A673 (cell line): ENCODE results near the gene GON4L.

Source experiments
- CTCF ChIP-seq: fragments of 300-800, 200-600 bp; sonication (generic); conservative IDR thresholded peaks from 2 replicates; pipeline ENCODE4 v1.5.1; 2017; ENCODE audit warnings: low read depth, mild to moderate bottlenecking, antibody characterized with exemption, low read length, moderate library complexity, mixed read lengths
- EZH2 ChIP-seq: fragments of 200-600 bp; sonication (generic); IDR thresholded peaks from 2 replicates; pipeline ENCODE4 v1.6.1; 2017; ENCODE audit warnings: borderline replicate concordance, low read depth, mild to moderate bottlenecking, mixed read lengths, antibody characterized with exemption, low read length; ENCODE audit not compliant: poor library complexity, severe bottlenecking

- TF ChIP-seq CTCF (no peak), EZH2 (no peak)
Observed at GRCh38 chr1:155706139-155706538, 150.9 kb downstream of the GON4L start.
